H1 (cell line): ENCODE measurements around the gene FAM174B. TPM values are rescaled to one million over a fixed set of nuclear protein-coding genes. Genes with fewer than 3 reads are reported as not detected.

Experiments used
- CTCF ChIA-PET: fragments of 300-600 bp; sonication (Branson Sonifier 250); formaldehyde crosslinking; loops from one replicate; lab custom pipeline; 2021; ENCODE audit not compliant: partially characterized antibody; lab: Charles Lee
- POLR2A ChIA-PET: fragments of 300-600 bp; sonication (Branson Sonifier 250); formaldehyde crosslinking; loops from one replicate; lab custom pipeline; 2021; ENCODE audit warnings: inconsistent platforms; ENCODE audit not compliant: partially characterized antibody; lab: Charles Lee
- DNase-seq, 2 experiments: peaks; one replicate each; pipeline versions ENCODE4 v3.0.0 to v3.0.0-alpha.2; 2010 to 2022; ENCODE audit warnings: low spot score in 2 of 2, low read depth in 1 of 2, mixed read lengths in 1 of 2
- FAIRE-seq: peaks from 2 replicates; lab custom pipeline; 2011; peaks lifted over from hg19 to GRCh38; lab: Jason Lieb, UNC
- H2AFZ ChIP-seq: 2 replicates; pipeline ENCODE4 v1.8.1; 2012; ENCODE audit warnings: low read length, inconsistent platforms
- H2AK5ac ChIP-seq: 2 replicates; pipeline ENCODE4 v1.6.1; 2013; ENCODE audit warnings: low read depth, low read length
- H2BK120ac ChIP-seq: replicated peaks from 2 replicates; pipeline ENCODE3; 2013; ENCODE audit warnings: low read depth, low read length, inconsistent platforms
- H2BK12ac ChIP-seq: 2 replicates; pipeline ENCODE4 v1.6.1; 2013; ENCODE audit warnings: low read depth, low read length
- H2BK15ac ChIP-seq: 2 replicates; pipeline ENCODE4 v1.6.1; 2013; ENCODE audit warnings: low read length
- H2BK20ac ChIP-seq: 2 replicates; pipeline ENCODE4 v1.6.1; 2013; ENCODE audit warnings: low read length
- H2BK5ac ChIP-seq: 2 replicates; pipeline ENCODE4 v1.6.1; 2013; ENCODE audit warnings: low read depth, low read length
- H3K14ac ChIP-seq: 2 replicates; pipeline ENCODE4 v1.6.1; 2013; ENCODE audit warnings: inconsistent platforms; ENCODE audit not compliant: insufficient read length
- H3K18ac ChIP-seq: 2 replicates; pipeline ENCODE4 v1.6.1; 2013; ENCODE audit warnings: low read length; ENCODE audit errors: extremely low read depth
- H3K23ac ChIP-seq: 2 replicates; pipeline ENCODE4 v1.6.1; 2013; ENCODE audit warnings: inconsistent platforms; ENCODE audit not compliant: insufficient read length
- H3K23me2 ChIP-seq: 2 replicates; pipeline ENCODE4 v1.6.1; 2013; ENCODE audit warnings: low read depth, low read length
- H3K27ac ChIP-seq: 2 replicates; pipeline ENCODE4 v1.6.1; 2011; ENCODE audit warnings: low read depth, low read length, inconsistent platforms
- H3K27me3 ChIP-seq, 4 experiments: replicated peaks in 1 of 4; 1 replicate in 1 of 4; 2 replicates in 3 of 4; pipeline versions ENCODE4 v1.6.1 to v1.8.1; 2011 to 2013; ENCODE audit warnings: low read length in 3 of 4, mild to moderate bottlenecking in 3 of 4, inconsistent platforms in 2 of 4, mixed read lengths in 2 of 4, moderate library complexity in 1 of 4; ENCODE audit not compliant: control insufficient read depth in 3 of 4, insufficient read depth in 3 of 4; ENCODE audit errors: extremely low read depth in 1 of 4
- H3K36me3 ChIP-seq, 4 experiments: 2 replicates each; pipeline versions ENCODE4 v1.6.1 to v1.8.1; 2011 to 2013; ENCODE audit warnings: mild to moderate bottlenecking in 4 of 4, low read length in 3 of 4, moderate library complexity in 2 of 4, control low read depth in 1 of 4, inconsistent platforms in 1 of 4; ENCODE audit not compliant: insufficient read depth in 4 of 4, control insufficient read depth in 2 of 4
- H3K4ac ChIP-seq: replicated peaks from 2 replicates; pipeline ENCODE3; 2013; ENCODE audit warnings: low read length, low read depth, mixed read lengths, inconsistent platforms; ENCODE audit not compliant: insufficient read length
- H3K4me1 ChIP-seq, 4 experiments: replicated peaks in 1 of 4; 1 replicate in 1 of 4; 2 replicates in 3 of 4; pipeline versions ENCODE4 v1.6.1 to v1.8.1; 2011 to 2013; ENCODE audit warnings: low read length in 3 of 4, inconsistent platforms in 2 of 4, mixed read lengths in 1 of 4; ENCODE audit not compliant: insufficient read depth in 4 of 4, control insufficient read depth in 3 of 4
- H3K4me2 ChIP-seq, 2 experiments: 2 replicates each; pipeline versions ENCODE4 v1.6.1 to v1.8.1; 2011 to 2013; ENCODE audit warnings: low read depth in 2 of 2, low read length in 2 of 2, control low read depth in 1 of 2, inconsistent platforms in 1 of 2, mild to moderate bottlenecking in 1 of 2; ENCODE audit not compliant: insufficient read depth in 1 of 2
- H3K4me3 ChIP-seq, 4 experiments: fragments of 200-600, 300-600 bp in 1 of 4; sonication (generic), shearing (Covaris generic), sonication (Bioruptor Twin) in 1 of 4; 2 replicates each; pipeline versions ENCODE4 v1.5.1 to v1.8.1; 2011 to 2016; ENCODE audit warnings: low read length in 4 of 4, low read depth in 3 of 4, control low read depth in 2 of 4, inconsistent platforms in 2 of 4, mild to moderate bottlenecking in 2 of 4, mixed read lengths in 1 of 4, moderate library complexity in 1 of 4; ENCODE audit not compliant: insufficient read depth in 2 of 4; ENCODE audit errors: extremely low read depth in 1 of 4
- H3K56ac ChIP-seq: replicated peaks from 2 replicates; pipeline ENCODE3; 2013; ENCODE audit warnings: low read depth, mild to moderate bottlenecking, mixed read lengths, low read length, inconsistent platforms; ENCODE audit not compliant: insufficient read length
- H3K79me1 ChIP-seq: 2 replicates; pipeline ENCODE4 v1.6.1; 2013; ENCODE audit warnings: low read depth, low read length, control low read depth
- H3K79me2 ChIP-seq, 2 experiments: 2 replicates each; pipeline versions ENCODE4 v1.6.1 to v1.8.1; 2012 to 2013; ENCODE audit warnings: low read length in 2 of 2, mild to moderate bottlenecking in 2 of 2, inconsistent platforms in 1 of 2; ENCODE audit not compliant: insufficient read depth in 2 of 2, control insufficient read depth in 1 of 2
- H3K9ac ChIP-seq, 4 experiments: replicated peaks in 1 of 4; 1 replicate in 1 of 4; 2 replicates in 3 of 4; pipeline versions ENCODE4 v1.6.1 to v1.8.1; 2011 to 2013; ENCODE audit warnings: low read depth in 3 of 4, low read length in 3 of 4, control low read depth in 2 of 4, mild to moderate bottlenecking in 2 of 4, moderate library complexity in 2 of 4, inconsistent platforms in 1 of 4; ENCODE audit errors: extremely low read depth in 1 of 4
- H3K9me3 ChIP-seq, 2 experiments: 2 replicates each; pipeline versions ENCODE4 v1.6.1 to v1.8.1; 2012 to 2013; ENCODE audit warnings: mild to moderate bottlenecking in 2 of 2, moderate library complexity in 2 of 2, control low read depth in 1 of 2, inconsistent platforms in 1 of 2, low read depth in 1 of 2, low read length in 1 of 2, mixed read lengths in 1 of 2; ENCODE audit not compliant: insufficient read depth in 2 of 2
- H4K20me1 ChIP-seq, 2 experiments: replicated peaks in 1 of 2; 2 replicates each; pipeline versions ENCODE3 to v1.8.1; 2011 to 2013; ENCODE audit warnings: inconsistent platforms in 2 of 2, low read length in 2 of 2, mild to moderate bottlenecking in 1 of 2; ENCODE audit not compliant: insufficient read depth in 2 of 2, control insufficient read depth in 1 of 2
- H4K5ac ChIP-seq: 2 replicates; pipeline ENCODE4 v1.6.1; 2013; ENCODE audit warnings: low read length, low read depth, mixed read lengths, inconsistent platforms; ENCODE audit not compliant: insufficient read length
- H4K8ac ChIP-seq: 2 replicates; pipeline ENCODE4 v1.8.0; 2013; ENCODE audit warnings: mild to moderate bottlenecking, moderate library complexity, low read length, inconsistent platforms; ENCODE audit not compliant: insufficient read depth; ENCODE audit errors: extremely low read depth
- H4K91ac ChIP-seq: replicated peaks from 2 replicates; pipeline ENCODE3; 2013; ENCODE audit warnings: low read length, mixed read lengths, inconsistent platforms; ENCODE audit not compliant: insufficient read length
- ZNF274 ChIP-seq: IDR thresholded peaks from 2 replicates; pipeline ENCODE4 v1.7.0; 2012; ENCODE audit warnings: low read length, borderline replicate concordance; ENCODE audit errors: extremely low read depth
- WGBS, 2 experiments: shearing (Covaris generic) in 1 of 2; methylation state at CpG; one replicate each; pipeline versions ENCODE4 v1.1.6 to v1.1.7; 2013 to 2015; ENCODE audit warnings: low lambda C conversion rate in 2 of 2, mixed read lengths in 2 of 2, inconsistent platforms in 1 of 2, low coverage in 1 of 2, missing lambda C conversion rate in 1 of 2; ENCODE audit not compliant: insufficient replicate concordance in 2 of 2, insufficient coverage in 1 of 2, insufficient read length in 1 of 2; ENCODE audit errors: extremely low coverage in 1 of 2, missing lambda C conversion rate in 1 of 2; 5-methylcytosine and 5-hydroxymethylcytosine counted together
- polyA plus RNA-seq, 7 experiments: library from polyadenylated mRNA; depleted of rRNA in 3 of 7; stranded (reverse) in 5 of 7; unstranded in 2 of 7; fragments of >200 nt in 5 of 7; fragments of 200-250 nt in 2 of 7; gene quantifications; 1 replicate in 5 of 7; 2 replicates in 1 of 7; 4 replicates in 1 of 7; pipeline versions ENCODE4 v1.2.1 to v1.2.3, GENCODE V29; 2011 to 2013; ENCODE audit warnings: missing spikeins in 2 of 7, mixed read lengths in 2 of 7
- total RNA-seq: library from RNA; stranded (reverse); fragmentation: NEBNext Ultra II Directional; extraction: Animal tissue kit (Norgen Biotek cat#: 25700); gene quantifications from 2 replicates; pipeline ENCODE4 v1.2.1, GENCODE V29; 2021

FAM174B gene
- total and polyA plus RNA-seq, 2 of the 8 experiments (the other 6 are each of a cell fraction or from before 2014, with no cell fraction given): 9.3 to 35.2 TPM

GRCh38 chr15:92603278-92603677 lies 52.3 kb downstream of the FAM174B start:
- no peak overlapping the region for H3K56ac ChIP-seq
- no peak overlapping the region for H2BK5ac ChIP-seq
- no peak overlapping the region for H4K8ac ChIP-seq
- no peaks in the 10 kb centered on the region for H4K20me1 ChIP-seq
- no peak overlapping the region for H3K9ac ChIP-seq
- no peak overlapping the region for H2BK12ac ChIP-seq
- CTCF ChIA-PET: no interaction called here
- no peak for TF ChIP-seq ZNF274
- H2AFZ ChIP-seq: no peak overlapping the region
- POLR2A ChIA-PET: no interaction called here
- no peak overlapping the region for H3K23ac ChIP-seq
- H3K14ac ChIP-seq: no peak overlapping the region
- no peaks in the 10 kb centered on the region; a peak in 1 of 7 replicates for H3K27me3 ChIP-seq
- H3K79me1 ChIP-seq: no peaks in the 10 kb centered on the region
- no peak overlapping the region for H3K27ac ChIP-seq
- no peak for FAIRE-seq
- H2BK20ac ChIP-seq: no peak overlapping the region
- H4K5ac ChIP-seq: no peak overlapping the region
- no peak overlapping the region for H3K18ac ChIP-seq
- H3K9me3 ChIP-seq: peaks cover 4 to 7% of the 10 kb centered on the region in 2 experiments; a peak in 2 of 4 replicates
- H2BK15ac ChIP-seq: no peak overlapping the region
- H3K4ac ChIP-seq: no peak overlapping the region
- no peak overlapping the region for H4K91ac ChIP-seq
- no peaks in the 10 kb centered on the region for H3K36me3 ChIP-seq
- H3K79me2 ChIP-seq: no peaks in the 10 kb centered on the region
- H2BK120ac ChIP-seq: no peak overlapping the region
- H3K4me1 ChIP-seq: no peaks in the 10 kb centered on the region
- no peak overlapping the region for H3K4me2 ChIP-seq
- WGBS, 2 experiments: 94% methylated on average over 5 of the region's 5 CpGs; no CpG with 5 or more reads in 1 of the 2 experiments
- no peaks in the 10 kb centered on the region for H3K23me2 ChIP-seq
- no peak overlapping the region for H3K4me3 ChIP-seq
- H2AK5ac ChIP-seq: no peak overlapping the region
- DNase-seq: no peak
